ENCODE data around the gene AUH.
"Not testable (repeated sequence)": the region's sequence is repeated elsewhere in the genome, so short reads cannot be mapped to it uniquely, and the experiment has no call there.

The AUH gene

GRCh38 chr9:91382298-91382697 is 20.6 kb upstream of the AUH start:
- FAIRE-seq (no peak), DNase-seq (ENCODE audit: insufficient read length, low spot score) (no peak)

GRCh38 chr9:91379426-91379825 is 17.7 kb upstream of the AUH start:
- FAIRE-seq (no peak), DNase-seq (ENCODE audit: insufficient read length, low spot score) (no peak)

GRCh38 chr9:91378695-91379127 is 17.0 kb upstream of the AUH start:
- no peak for FAIRE-seq
- no peak for DNase-seq (ENCODE audit: insufficient read length, low spot score)

DNA sequence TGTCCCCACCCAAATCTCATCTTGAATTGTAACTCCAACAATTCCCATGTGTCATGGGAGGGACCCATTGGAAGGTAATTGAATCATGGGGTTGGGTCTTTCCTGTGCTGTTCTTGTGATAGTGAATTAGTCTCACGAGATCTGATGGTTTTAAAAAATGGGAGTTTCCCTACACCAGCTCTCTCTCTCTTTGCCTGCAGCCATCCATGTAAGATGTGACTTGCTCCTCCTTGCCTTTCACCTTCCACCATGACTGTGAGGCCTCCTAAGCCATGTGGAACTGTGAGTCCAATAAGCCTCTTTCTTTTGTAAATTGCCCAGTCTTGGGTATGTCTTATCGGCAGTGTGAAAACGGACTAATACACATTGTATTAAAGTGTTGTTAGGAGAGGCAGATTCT is 16.3 kb upstream of the AUH start:
- FAIRE-seq; DNase-seq (ENCODE audit: insufficient read length, low spot score): not testable (repeated sequence)

GRCh38 chr9:91376239-91376638 is 14.5 kb upstream of the AUH start:
- FAIRE-seq, result no peak
- no peak for DNase-seq (ENCODE audit: insufficient read length, low spot score)

- no peak for FAIRE-seq
- no peak for DNase-seq (ENCODE audit: insufficient read length, low spot score)
Observed at GRCh38 chr9:91374939-91375338, 13.2 kb upstream of the AUH start.

DNA sequence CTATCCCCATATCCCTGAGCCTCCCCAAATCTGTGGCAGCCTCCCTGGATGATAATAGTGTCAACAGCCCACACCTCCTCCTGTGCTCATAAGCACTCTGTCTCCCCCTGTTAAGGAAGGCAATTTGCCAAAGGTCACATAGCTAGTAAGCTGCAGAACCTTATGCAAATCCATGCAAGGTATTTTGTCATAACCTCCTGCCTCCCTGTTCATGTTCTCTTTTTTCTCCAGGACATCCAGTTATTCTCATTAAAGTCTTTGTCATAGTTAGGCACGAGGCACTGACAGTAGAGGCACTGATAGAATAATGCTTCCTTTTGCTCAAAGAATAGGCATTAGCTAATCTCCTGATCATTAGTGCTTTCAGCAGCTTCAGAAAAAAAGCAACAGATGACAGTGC is 10.2 kb upstream of the AUH start:
- FAIRE-seq (no peak), DNase-seq (ENCODE audit: insufficient read length, low spot score) (no peak)

DNA sequence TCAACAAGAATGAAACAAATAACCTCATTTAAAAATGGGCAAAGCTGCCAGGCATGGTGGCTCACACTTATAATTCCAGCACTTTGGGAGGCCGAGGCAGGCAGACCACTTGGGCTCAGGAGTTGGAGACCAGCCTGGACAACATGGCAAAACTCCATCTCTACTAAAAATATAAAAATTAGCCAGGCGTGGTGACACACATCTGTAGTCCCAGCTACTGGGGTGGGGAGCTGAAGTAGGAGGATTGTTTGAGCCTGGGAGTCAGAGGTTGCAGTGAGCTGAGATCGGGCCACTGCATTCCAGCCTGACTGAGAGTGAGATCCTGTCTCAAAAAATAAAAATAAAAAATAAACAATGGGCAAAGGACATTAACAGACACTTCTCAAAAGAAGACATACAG is 8.3 kb upstream of the AUH start:
- DNase-seq (ENCODE audit: insufficient read length, low spot score); FAIRE-seq: not testable (repeated sequence)

GRCh38 chr9:91364702-91365101 is 3.0 kb upstream of the AUH start:
- DNase-seq (ENCODE audit: insufficient read length, low spot score) (no peak), FAIRE-seq (no peak)

- DNase-seq (ENCODE audit: insufficient read length, low spot score) (no peak), FAIRE-seq (no peak)
Observed at GRCh38 chr9:91364005-91364404, 2.3 kb upstream of the AUH start.

GRCh38 chr9:91362051-91362611 is 413 bp upstream of the AUH start:
- no peak for DNase-seq (ENCODE audit: insufficient read length, low spot score)
- no peak for FAIRE-seq

DNA sequence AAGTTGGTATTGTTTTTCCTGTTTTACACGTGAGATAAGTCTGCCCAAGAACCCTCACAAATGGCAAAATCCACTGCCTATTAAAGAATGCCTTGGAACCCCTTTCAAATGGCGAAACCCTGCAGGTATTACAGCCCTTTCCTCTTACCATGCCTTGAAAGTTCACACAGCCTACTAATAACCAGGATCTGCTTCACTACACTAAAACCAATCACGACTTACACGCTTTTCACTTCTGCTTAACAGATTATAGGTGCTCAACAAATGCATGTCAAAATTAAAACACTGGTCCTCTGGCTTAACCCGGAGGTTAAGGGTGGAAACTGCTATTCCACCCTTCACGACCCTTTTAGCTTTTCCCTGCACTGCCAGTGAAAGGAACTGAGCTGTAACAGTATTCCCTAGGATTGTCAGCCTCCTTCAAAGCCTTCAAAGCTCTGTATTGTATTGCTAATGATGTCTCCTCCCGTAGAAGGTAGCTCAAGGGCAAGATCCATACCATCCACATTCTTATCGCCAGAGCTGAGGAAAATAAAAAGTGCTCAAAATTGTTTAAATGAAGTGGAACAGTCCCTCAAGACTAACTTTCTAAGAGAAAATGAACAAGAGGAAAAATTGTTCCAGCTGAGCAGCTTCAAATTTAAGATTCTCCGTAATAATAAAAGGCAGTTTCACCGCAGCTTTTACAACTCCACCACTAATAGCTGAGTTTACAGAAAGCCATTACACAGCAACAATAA is 997 bp downstream of the AUH start:
- DNase-seq (ENCODE audit: insufficient read length, low spot score) (no peak), FAIRE-seq (no peak)

DNA sequence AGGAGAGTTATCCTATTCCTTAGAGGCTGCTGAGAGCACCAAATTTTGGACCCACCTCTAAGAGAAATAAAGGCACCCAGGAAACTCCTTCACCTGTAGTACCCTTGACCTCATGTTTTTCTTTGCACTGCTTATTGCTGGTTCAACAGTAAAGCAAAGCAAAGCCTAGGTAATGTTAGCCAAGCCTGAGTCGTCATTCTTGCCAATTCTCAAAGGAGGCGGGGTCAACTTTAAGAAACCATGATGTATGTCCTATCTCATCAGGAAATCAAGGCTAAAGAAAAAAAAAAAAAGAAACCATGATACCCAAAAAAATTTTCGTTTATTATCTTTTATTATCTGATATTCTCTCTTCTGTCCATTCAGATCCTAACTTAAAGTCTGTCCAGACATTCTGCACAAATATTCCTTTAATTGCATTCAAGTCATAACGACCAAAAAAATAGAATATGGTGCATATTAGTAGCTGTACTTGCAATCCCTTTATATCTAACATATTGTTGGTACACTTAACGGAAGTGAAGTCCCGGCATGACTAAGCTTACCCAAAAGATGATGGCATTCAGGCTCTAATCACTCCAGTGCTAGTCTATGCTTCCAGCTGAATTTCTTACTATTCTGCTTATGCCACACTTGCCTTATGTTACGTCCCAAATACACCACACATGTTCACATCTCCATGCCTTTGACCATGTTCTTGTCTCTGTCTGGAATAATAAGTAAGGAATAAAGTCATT is 1.8 kb downstream of the AUH start:
- FAIRE-seq (no peak), DNase-seq (ENCODE audit: insufficient read length, low spot score) (no peak)

DNA sequence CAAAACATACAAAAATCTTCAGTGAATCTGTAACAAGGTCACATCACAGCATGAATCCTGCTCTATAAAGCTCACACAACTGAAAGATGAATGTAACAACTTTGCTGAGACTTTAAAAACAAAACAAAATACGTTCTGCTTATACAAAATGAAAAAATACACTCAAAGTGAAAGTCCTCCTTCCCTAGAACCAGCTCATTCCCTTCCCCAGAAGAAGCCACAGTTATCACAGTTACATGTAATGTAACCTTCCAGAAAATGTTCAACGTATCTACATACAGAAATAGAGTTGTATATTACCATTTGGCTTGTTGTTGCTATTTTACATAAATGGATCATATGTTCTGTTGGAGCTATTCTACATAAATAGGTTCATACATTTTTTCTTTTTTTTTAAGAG is 2.6 kb downstream of the AUH start:
- no peak for FAIRE-seq
- no peak for DNase-seq (ENCODE audit: insufficient read length, low spot score)

DNA sequence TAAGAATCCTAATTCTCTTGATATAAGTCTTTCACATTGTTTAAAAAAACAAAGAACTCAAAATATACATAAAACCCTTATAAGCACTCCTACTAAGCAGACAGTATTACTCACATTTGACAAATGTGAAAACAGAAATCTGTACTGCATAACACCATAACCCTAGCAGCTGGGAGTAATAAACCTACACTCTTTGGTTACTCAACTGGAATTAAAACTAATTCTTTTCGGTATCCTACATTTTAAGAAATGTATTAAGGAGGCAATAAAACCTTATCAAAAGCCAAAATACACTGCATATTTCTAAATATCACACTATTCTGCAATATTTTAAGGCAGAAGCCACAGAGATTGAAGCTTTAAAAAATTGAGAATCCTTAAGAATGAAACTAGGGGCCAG is 6.8 kb downstream of the AUH start:
- FAIRE-seq (no peak), DNase-seq (ENCODE audit: insufficient read length, low spot score) (no peak)

- DNase-seq (ENCODE audit: insufficient read length, low spot score), result no peak
- no peak for FAIRE-seq
Observed at GRCh38 chr9:91349115-91349555, 12.6 kb downstream of the AUH start.

DNA sequence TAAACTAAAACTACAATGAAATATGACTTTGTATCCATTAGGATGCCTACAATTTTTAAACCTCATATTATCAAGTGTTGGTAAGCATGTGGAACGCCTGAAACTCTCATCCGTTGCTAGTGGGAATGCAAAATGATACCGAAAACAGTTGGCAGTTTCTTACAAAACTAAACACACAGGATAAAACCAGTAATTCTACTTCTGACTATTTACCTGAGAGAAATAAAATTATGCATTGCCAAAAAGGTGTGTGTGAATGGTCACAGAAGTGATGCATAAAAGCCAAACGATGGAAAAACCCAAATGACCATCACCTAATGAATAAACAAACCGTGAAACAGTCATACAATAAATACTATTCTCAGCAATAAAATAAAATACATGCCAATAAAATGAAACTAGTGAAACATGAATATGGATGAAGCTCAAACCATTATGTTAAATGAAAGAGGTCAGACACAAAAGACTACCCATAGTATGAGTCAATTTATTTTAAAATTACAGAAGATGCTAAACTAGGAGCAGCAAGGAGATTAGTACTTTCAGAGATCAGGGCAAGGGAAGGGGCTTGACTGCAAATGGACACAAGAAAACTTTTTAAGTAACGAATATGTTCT is 13.4 kb downstream of the AUH start:
- FAIRE-seq (no peak), DNase-seq (ENCODE audit: insufficient read length, low spot score) (no peak)

DNA sequence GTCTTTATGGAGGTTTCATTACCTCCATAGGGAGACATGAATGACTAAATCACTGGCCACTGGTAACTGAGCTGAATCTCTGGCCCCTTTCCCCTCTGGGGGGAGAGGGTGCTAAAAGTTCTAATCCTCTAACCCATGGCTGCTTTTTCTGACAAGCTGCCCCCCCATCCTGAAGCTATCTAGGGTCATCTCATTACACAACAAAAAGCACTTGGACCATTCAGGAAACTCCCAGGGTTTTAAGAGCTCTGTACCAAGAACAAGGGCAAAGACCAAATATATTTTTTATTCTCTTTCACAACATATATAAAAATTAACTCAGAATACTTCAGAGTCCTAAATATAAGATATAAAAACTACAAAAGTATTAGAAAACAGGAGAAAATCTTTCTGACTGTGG is 14.3 kb downstream of the AUH start:
- DNase-seq (ENCODE audit: insufficient read length, low spot score) (no peak), FAIRE-seq (no peak)

DNA sequence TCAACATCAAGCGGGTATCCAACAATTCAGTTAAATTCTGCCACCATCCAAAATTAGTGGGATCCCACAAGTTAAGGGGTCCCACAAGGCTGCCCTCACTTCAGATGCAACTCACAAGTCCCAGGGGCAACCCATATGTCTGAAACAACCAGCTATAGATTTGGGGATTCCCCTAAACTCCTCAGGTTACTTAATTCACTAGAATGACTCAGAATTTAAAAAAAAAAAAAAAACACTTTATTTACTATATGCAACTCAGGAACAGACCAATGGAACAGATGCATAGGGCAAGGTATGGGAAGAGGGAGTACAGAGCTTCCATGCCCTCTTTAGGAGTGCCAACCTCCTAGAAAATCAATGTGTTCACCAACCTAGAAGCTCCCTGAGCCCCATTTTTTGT is 15.1 kb downstream of the AUH start:
- DNase-seq (ENCODE audit: insufficient read length, low spot score) (no peak), FAIRE-seq (no peak)

DNA sequence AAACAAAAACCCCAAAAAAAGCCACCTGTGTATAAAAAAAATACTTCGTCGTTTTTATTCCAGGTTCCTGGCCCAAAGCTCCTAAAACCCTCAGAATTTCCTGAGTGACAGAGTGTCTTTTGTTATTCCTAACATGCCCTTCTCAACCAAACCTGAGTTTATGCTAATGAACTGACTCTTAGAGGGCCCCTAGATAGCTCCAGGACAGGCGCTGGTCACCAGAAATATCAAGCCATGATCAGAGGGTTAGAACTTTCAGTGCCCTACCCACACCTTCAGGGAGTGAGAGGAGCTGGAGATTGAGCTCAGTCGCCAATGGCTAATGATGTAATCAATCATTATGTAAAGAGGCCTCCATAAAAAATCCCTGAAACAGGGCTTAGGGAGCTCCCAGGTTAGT is 15.7 kb downstream of the AUH start:
- FAIRE-seq (no peak), DNase-seq (ENCODE audit: insufficient read length, low spot score) (no peak)

DNA sequence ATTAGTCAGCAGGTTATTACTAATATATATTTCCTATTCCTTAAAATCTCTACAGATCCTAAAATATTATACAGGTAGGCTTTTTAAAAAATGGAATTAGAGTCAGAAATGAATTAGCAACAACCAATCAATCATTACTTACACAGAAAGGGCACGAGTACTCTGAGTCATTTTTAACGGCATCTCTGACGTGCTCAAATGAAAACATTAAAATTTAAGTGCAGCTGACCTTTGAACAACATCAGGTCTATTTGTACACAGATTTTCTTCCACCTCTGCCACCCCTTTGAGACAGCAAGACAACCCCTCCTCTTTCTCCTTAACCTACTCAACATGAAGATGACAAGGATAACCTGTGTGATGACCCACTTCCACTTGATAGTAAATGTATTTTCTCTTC is 19.1 kb downstream of the AUH start:
- no peak for FAIRE-seq

DNA sequence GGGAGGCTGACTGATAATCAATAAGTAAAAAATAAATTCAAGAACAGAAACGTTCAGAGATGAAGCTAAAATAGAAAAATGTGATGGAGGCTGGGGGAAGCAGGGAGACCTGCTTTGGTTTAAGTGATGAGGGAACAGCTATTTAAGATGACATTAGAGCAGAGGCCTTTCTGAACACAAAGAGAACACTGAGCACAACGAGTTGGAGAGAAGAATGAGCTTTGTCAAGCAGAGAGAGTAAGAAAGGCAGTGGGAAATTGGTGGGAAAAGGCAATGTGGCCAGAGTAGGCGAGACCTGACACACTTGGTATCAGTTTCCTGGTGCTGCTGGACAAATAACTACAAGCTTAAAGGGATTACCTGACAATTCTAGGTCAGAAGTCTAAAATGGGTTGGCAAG is 20.0 kb downstream of the AUH start:
- FAIRE-seq, result no peak

More for the DNA sequence above, 19.1 kb downstream of the AUH start:
- no peak for DNase-seq (ENCODE audit: insufficient read length, low spot score)

More for the DNA sequence above, 20.0 kb downstream of the AUH start:
- no peak for DNase-seq (ENCODE audit: insufficient read length, low spot score)

All from HTR-8/SVneo (cell line).